ENCODE results near the gene SMCO1.
"Not testable (repeated sequence)": the region's sequence is repeated elsewhere in the genome, so short reads cannot be mapped to it uniquely, and the experiment has no call there.

The SMCO1 gene, protein sequence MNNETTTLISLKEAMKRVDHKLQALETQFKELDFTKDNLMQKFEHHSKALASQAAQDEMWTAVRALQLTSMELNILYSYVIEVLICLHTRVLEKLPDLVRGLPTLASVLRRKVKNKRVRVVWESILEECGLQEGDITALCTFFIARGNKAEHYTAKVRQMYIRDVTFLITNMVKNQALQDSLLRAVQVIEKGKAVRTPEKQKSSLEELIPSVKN

DNA sequence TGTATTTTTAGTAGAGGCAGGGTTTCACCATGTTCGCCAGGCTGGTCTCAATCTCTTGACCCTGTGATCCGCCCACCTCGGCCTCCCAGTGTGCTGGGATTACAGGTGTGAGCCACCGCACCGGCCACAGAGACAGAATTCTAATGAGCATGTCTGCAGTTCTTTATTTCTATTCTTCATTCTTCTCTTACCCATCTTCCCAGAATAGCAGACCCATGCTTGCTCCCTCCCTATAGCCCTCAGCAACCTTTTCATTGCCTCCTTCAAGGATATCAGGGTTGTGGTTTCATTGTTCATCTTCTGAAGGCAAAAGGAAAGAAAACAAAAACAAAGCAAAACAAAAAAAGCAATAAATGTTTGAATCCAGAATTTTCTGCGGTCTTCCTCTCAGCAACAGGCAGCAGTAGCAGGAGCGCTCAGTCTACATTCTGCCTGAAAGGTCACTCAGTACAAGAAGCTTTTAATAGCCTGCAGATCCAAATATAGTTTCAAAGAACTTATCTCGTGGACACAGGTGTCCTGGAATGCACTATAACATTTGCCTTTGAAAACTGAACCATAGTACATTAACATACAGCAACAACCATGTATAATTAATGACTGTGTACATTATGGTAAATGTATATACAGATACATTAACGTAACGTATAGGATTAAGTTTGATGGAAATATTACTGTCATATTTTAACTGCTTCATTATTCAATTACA lies at the start of gene SMCO1:
Gene SMCO1, minus strand, starts transcription at position 434 of the 709 bp plus-strand sequence. Its CDS starts 137 bp downstream, at position 297.
- DNase-seq (ENCODE audit: low read depth): no peak

DNA sequence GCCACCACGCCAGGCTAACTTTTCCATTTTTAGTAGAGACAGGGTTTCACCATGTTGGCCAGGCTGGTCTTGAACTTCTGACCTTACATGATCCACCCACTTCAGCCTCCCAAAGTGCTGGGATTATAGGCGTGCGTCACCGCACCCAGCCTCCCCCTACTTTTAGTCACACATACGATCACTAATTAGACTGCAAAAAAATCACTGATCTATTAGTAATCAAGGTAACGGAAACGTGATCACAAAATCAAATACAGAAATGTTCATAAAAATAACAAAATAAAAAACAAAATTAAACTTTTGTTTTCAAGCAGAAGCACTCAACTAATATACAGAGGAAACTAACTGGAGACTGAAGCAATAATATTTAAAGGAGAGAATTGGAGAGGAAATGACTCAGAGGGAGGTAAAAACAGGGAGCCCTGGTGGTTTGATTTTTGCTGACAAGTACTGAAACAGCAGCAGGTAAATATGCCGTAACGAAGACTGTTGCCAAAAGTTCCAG lies 48.6 kb upstream of the SMCO1 start:
- no peak for DNase-seq (ENCODE audit: low read depth)

- DNase-seq (ENCODE audit: low read depth): no peak
Measured at GRCh38 chr3:196559826-196560225, 44.7 kb upstream of the SMCO1 start.

- DNase-seq (ENCODE audit: low read depth): no peak
Measured at GRCh38 chr3:196558476-196558875, 43.3 kb upstream of the SMCO1 start.

DNA sequence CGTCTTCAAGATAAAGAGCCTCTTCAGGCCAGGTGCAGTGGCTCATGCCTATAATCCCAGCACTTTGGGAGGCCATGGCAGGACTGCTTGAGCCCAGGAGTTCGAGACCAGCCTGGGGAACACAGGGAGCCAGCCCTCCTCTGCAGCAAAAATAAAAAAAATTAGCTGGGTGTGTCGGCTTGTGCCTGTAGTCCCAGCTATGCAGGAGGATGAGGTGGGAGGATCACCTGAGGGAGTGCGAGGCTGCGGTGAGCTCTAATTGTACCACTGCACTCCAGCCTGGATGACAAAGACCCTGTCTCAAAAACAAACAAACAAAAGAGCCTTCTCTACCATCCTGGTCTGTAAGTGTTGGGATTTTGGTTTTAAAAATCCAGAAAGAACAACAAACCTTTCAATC lies 42.1 kb upstream of the SMCO1 start:
- no peak for DNase-seq (ENCODE audit: low read depth)

DNA sequence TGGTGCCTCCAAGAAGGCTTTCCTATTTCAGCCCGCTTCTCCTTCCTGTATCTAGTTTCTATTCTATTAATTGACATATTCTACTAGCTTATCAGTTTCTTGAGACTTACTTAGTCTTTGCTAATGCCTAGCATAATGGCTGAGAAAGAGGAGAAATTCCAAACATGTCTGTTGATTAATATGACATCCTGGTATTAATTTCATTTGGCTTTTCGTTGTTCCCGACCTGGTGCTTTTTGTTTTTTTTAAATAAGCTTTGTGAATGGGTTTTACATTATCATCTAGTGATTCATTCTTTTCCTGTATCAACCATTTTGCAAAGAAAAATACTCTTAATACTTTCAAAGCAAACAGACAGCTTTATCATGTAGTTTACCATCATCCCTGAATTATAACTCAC lies 40.1 kb upstream of the SMCO1 start:
- no peak for DNase-seq (ENCODE audit: low read depth)

- no peak for DNase-seq (ENCODE audit: low read depth)
Measured at GRCh38 chr3:196554205-196554604, 39.1 kb upstream of the SMCO1 start.

GRCh38 chr3:196553551-196553950 lies 38.4 kb upstream of the SMCO1 start:
- DNase-seq (ENCODE audit: low read depth): no peak

- no peak for DNase-seq (ENCODE audit: low read depth)
Measured at GRCh38 chr3:196552253-196552652, 37.1 kb upstream of the SMCO1 start.

GRCh38 chr3:196550172-196550571 lies 35.0 kb upstream of the SMCO1 start:
- not testable (repeated sequence) for DNase-seq (ENCODE audit: low read depth)

- not testable (repeated sequence) for DNase-seq (ENCODE audit: low read depth)
Measured at GRCh38 chr3:196549312-196549711, 34.2 kb upstream of the SMCO1 start.

GRCh38 chr3:196547067-196547466 lies 31.9 kb upstream of the SMCO1 start:
- DNase-seq (ENCODE audit: low read depth): no peak

DNA sequence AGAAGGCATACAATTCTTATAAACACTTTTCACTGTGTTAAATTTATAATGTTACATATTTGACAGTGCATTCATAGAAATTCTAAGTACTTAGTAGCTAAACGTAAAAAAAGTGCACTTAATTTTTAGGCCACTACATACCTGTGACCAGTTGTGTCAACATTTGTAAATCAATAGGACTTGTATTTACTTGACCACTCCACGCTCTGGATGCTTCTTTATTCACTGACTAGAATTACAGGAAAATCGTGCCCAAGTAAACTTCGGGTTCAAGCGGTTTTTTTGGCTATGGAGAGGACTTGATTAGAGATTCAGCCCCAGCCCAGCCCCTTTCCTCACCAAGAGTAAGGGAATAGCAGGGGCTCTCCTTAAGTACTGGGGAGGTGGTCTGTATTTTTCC lies 31.4 kb upstream of the SMCO1 start:
- DNase-seq (ENCODE audit: low read depth): no peak

DNA sequence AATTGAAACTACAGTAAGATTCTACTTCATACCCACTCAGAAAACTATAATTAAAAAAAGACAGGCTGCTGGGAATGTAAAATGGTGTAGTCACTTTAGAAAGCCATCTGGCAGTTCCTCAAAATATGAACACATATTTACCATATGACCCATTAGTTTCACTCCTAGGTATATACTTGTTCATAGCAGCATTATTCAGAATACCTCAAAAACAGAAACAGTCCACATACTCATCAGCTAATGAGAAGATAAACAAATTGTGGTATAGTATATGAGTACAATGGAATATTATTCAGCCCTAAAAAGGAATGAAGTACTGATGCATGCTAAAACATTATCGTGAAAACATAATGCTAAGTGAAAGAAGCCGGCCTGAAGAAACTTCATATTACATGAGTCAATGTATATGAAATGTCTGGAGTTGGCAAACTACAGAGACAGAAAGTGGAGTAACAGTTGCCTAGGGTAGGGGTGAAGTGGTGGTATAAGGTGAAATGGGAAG lies 29.4 kb upstream of the SMCO1 start:
- DNase-seq (ENCODE audit: low read depth): no peak

DNA sequence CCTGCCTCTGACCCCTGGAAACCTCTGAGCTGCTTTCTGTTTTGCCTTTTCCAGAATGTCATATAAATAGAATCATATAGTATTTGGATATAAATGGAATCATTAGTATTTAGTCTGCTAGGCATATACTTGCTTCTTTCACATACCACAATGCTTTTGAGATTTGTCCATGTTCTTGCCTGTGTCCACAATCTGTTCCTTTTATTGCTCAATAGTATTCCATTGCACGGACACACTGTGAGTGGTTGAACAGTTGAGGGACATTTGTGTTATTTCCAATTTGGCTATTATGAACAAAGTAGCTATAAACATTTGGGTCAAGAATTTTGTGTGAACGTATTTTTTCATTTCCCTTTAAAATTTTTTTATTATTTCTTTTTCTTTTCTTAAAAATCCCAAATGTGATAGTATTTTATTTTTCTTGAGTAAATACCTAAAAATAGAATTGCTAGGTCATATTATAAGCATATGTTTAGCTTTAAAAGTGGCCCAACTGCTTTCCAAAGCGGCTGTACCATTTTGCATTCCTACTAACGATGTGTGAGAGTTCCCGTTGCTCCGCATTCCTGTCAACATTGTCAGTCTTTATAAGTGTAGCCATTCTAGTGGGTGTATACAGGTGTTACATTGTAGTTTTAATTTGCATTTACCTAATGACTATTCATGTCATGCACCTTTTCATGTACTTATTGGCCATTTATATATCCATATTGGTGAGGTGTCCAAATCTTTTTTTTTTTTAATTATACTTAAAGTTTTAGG lies 26.7 kb upstream of the SMCO1 start:
- DNase-seq (ENCODE audit: low read depth): no peak

GRCh38 chr3:196537319-196537984 lies 22.3 kb upstream of the SMCO1 start:
- peak; percentile 55 for DNase-seq (ENCODE audit: low read depth)

DNA sequence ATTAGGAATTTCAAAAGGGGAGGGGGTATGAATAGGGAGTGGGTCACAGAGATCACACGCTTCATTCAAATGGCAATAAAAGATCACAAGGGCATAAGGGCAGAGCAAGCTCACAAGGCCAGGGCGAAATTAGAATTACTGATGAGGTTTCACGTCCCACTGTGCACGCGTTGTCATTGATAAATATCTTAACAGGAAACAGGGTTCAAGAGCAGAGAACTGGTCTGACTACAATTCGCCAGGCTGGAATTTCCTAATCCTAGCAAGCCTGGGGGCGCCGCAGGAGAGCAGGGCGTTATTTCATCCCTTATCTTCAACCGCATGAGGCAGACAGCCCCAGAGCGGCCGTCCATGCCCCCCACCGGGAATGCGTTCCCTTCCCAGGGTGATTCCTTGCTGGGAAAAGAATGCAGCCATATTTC lies 18.1 kb upstream of the SMCO1 start:
- DNase-seq (ENCODE audit: low read depth): no peak

DNA sequence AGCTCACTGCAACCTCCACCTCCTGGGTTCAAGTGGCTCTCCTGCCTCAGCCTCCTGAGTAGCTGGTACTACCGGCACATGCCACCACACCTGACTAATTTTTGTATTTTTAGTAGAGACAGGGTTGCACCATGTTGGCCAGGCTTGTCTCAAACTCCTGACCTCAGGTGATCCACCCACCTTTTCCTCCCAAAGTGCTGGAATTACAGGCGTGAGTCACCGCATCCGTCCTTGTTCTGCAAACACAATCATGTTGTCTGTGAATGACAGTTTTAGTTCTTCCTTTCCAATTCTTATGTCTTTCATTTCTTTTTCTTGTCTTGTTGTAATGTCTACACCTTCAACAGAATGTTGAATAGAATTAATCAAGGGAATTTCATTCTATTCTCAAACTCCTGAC lies 16.3 kb upstream of the SMCO1 start:
- no peak for DNase-seq (ENCODE audit: low read depth)

DNA sequence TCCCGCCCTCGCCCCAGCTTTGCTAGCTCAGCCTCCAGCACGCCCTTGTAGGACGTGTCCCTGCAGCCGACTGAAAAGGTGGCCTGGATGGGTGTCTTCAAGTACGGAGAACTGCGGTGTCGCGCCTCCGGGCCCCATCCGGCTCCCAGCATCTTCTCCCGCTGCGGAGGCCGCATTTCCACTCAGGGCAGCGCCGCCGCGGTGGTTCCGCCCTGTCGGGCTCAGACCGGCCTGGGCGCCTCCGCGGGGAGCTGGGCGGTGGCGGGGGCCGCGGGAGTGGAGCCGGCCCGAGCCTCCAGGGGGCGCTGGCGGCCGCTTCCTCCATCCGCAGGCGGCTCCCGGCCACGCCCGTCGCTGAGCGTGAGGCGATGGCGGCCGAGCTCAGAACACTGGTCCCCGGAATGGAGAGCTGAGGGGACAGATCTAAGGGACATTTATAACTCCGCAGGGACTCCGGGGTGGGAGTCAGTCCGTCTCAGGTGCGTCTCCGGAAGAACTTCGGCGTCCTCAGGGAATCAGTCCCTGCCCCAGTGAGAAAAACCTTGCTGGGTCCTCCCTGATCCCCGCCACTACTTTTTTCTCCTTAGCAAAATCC lies 13.6 kb upstream of the SMCO1 start:
- peak; percentile 75 for DNase-seq (ENCODE audit: low read depth)

DNA sequence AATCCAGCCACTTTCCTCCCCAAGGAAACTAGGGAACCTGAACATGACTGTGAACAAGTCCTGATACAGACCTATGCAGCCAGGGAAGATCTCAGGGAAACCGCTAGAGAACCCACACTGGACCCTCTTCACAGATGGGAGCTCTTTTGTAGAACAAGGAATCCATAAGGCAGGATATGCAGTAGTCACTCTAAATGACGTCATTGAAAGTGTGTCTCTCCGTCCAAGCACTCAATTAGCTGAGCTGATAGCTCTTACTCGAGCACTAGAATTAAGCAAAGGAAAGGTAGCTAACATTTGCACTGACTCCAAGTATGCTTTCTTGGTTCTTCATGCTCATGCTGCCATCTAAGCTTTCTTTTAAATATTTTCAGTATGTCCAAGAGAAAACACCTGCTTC lies 10.0 kb upstream of the SMCO1 start:
- no peak for DNase-seq (ENCODE audit: low read depth)

GRCh38 chr3:196524527-196524926 lies 9.4 kb upstream of the SMCO1 start:
- DNase-seq (ENCODE audit: low read depth): no peak

DNA sequence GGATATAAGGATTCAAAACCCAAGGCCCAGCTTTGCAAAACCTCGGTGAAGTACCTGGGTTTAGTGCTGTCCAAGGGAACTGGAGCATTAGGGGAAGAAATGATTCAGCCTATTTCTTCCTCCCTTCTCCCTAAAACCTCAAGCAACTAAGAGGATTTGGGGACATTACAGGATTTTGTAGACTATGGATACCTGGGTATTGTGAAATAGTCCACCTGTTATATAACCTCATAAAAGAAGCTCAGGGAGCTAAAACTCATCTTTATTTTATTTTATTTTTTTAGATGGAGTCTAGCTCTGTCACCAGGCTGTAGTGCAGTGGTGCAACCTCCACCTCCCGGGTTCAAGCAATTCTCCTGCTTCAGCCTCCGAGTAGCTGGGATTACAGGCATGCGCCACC lies 8.7 kb upstream of the SMCO1 start:
- DNase-seq (ENCODE audit: low read depth): no peak

All from stimulated activated CD8-positive, alpha-beta memory T cell treated with anti-CD3 and anti-CD28 coated beads, Interleukin-7, amount 100 ng/mL, for 24 hours (primary cell).